Karpas-422 (cell line): Measurements from ENCODE around the gene KIAA1671. TPM values are rescaled to one million over a fixed set of nuclear protein-coding genes. Genes with fewer than 3 reads are reported as not detected.

Experiments used
- DNase-seq: peaks from one replicate; pipeline ENCODE4 v3.0.0-alpha.2; 2015
- H2AFZ ChIP-seq: fragments of 200-600 bp; sonication (generic); 2 replicates; pipeline ENCODE4 v1.6.1; 2014; ENCODE audit warnings: antibody characterized with exemption, low read length, mixed read lengths
- H3K27ac ChIP-seq: fragments of 200-600 bp; sonication (generic); 2 replicates; pipeline ENCODE4 v1.5.1; 2014; ENCODE audit warnings: mild to moderate bottlenecking, low read length, moderate library complexity
- H3K27me3 ChIP-seq: fragments of 200-600 bp; sonication (generic); 2 replicates; pipeline ENCODE4 v1.6.1; 2014; ENCODE audit warnings: low read length, mixed read lengths
- H3K36me3 ChIP-seq: fragments of 200-600 bp; sonication (generic); 2 replicates; pipeline ENCODE4 v1.6.1; 2014; ENCODE audit warnings: low read length, mixed read lengths; ENCODE audit not compliant: insufficient read depth
- H3K4me1 ChIP-seq: fragments of 200-600 bp; sonication (generic); 2 replicates; pipeline ENCODE4 v1.6.1; 2014; ENCODE audit warnings: mild to moderate bottlenecking, low read length, mixed read lengths
- H3K4me2 ChIP-seq: fragments of 200-600 bp; sonication (generic); 2 replicates; pipeline ENCODE4 v1.6.1; 2014; ENCODE audit warnings: low read length, low read depth, mild to moderate bottlenecking; ENCODE audit not compliant: poor library complexity, severe bottlenecking
- H3K4me3 ChIP-seq: fragments of 200-600 bp; sonication (generic); 2 replicates; pipeline ENCODE4 v1.5.1; 2014; ENCODE audit warnings: mild to moderate bottlenecking, antibody characterized with exemption, low read length, mixed read lengths
- H3K79me2 ChIP-seq: fragments of 200-600 bp; sonication (generic); 2 replicates; pipeline ENCODE4 v1.6.1; 2014; ENCODE audit warnings: mild to moderate bottlenecking, low read length, mixed read lengths
- H3K9ac ChIP-seq: fragments of 200-600 bp; sonication (generic); 2 replicates; pipeline ENCODE4 v1.6.0; 2014; ENCODE audit warnings: low read length
- H3K9me2 ChIP-seq: fragments of 200-600 bp; sonication (generic), shearing (Covaris generic); replicated peaks from 2 replicates; pipeline ENCODE4 v1.6.0; 2014; ENCODE audit warnings: mild to moderate bottlenecking, low read length, moderate library complexity; ENCODE audit not compliant: insufficient read depth
- H3K9me3 ChIP-seq: fragments of 300-700, 200-600 bp; sonication (generic); 2 replicates; pipeline ENCODE4 v1.6.1; 2014; ENCODE audit warnings: low read length, mixed read lengths
- H4K20me1 ChIP-seq: fragments of 200-600 bp; sonication (generic); 2 replicates; pipeline ENCODE4 v1.6.1; 2014; ENCODE audit warnings: mild to moderate bottlenecking, antibody characterized with exemption, low read length, low read depth; ENCODE audit not compliant: insufficient read depth
- total RNA-seq: library from RNA; depleted of rRNA; stranded (reverse); fragments of >200 nt; shearing (Covaris generic); gene quantifications from 2 replicates; pipeline ENCODE4 v1.2.3, GENCODE V29; 2014; ENCODE audit warnings: low replicate concordance

Gene KIAA1671
- total RNA-seq, 1 experiment from 2014 or later, result not detected

GRCh38 chr22:25054943-25055511 lies 102.5 kb downstream of the KIAA1671 start:
- Histone ChIP-seq H3K79me2 (no peaks in the 10 kb centered on the region), H3K27ac (no peak overlapping the region), H3K27me3 (no peaks in the 10 kb centered on the region), H3K4me3 (no peak overlapping the region), H4K20me1 (no peaks in the 10 kb centered on the region), H3K4me1 (no peaks in the 10 kb centered on the region), H3K36me3 (no peaks in the 10 kb centered on the region), H3K9me3 (peaks cover 5% of the 10 kb centered on the region; the same call in 1 of the 2 replicates), H3K9ac (no peak overlapping the region), H2AFZ (no peak overlapping the region), H3K4me2 (no peak overlapping the region), H3K9me2 (no peaks in the 10 kb centered on the region)
- no peak for DNase-seq

GRCh38 chr22:25057013-25057881 lies 104.7 kb downstream of the KIAA1671 start:
- no peak overlapping the region for H3K4me2 ChIP-seq
- H3K79me2 ChIP-seq, result no peaks in the 10 kb centered on the region
- H3K9ac ChIP-seq, result no peak overlapping the region
- no peaks in the 10 kb centered on the region for H4K20me1 ChIP-seq
- H3K4me1 ChIP-seq, result no peaks in the 10 kb centered on the region
- no peak overlapping the region for H2AFZ ChIP-seq
- H3K36me3 ChIP-seq, result no peaks in the 10 kb centered on the region
- H3K27me3 ChIP-seq, result no peaks in the 10 kb centered on the region
- peak; percentile 87 for DNase-seq
- H3K27ac ChIP-seq, result no peak overlapping the region
- H3K9me2 ChIP-seq, result no peaks in the 10 kb centered on the region
- H3K4me3 ChIP-seq, result no peak overlapping the region
- H3K9me3 ChIP-seq, result no peaks in the 10 kb centered on the region

- DNase-seq, result no peak
- H3K9me2 ChIP-seq, result no peaks in the 10 kb centered on the region
- H3K79me2 ChIP-seq, result no peaks in the 10 kb centered on the region
- H3K9me3 ChIP-seq, result no peaks in the 10 kb centered on the region
- H3K4me3 ChIP-seq, result no peak overlapping the region
- H3K9ac ChIP-seq, result no peak overlapping the region
- H3K4me1 ChIP-seq, result no peaks in the 10 kb centered on the region
- H3K27ac ChIP-seq, result no peak overlapping the region
- H3K36me3 ChIP-seq, result no peaks in the 10 kb centered on the region
- H3K27me3 ChIP-seq, result no peaks in the 10 kb centered on the region
- H4K20me1 ChIP-seq, result no peaks in the 10 kb centered on the region
- H2AFZ ChIP-seq, result no peak overlapping the region
- H3K4me2 ChIP-seq, result no peak overlapping the region
These were observed 106.9 kb downstream of the KIAA1671 start for GRCh38 chr22:25059438-25059837.

GRCh38 chr22:25060522-25061071 lies 108.1 kb downstream of the KIAA1671 start:
- Histone ChIP-seq H2AFZ (no peak overlapping the region), H3K9ac (no peak overlapping the region), H4K20me1 (no peaks in the 10 kb centered on the region), H3K4me3 (no peak overlapping the region), H3K4me2 (no peak overlapping the region), H3K27me3 (no peaks in the 10 kb centered on the region), H3K36me3 (no peaks in the 10 kb centered on the region), H3K9me3 (no peaks in the 10 kb centered on the region), H3K79me2 (no peaks in the 10 kb centered on the region), H3K4me1 (no peaks in the 10 kb centered on the region), H3K27ac (no peak overlapping the region), H3K9me2 (no peaks in the 10 kb centered on the region)
- DNase-seq, result peak; percentile 48

- H2AFZ ChIP-seq, result no peak overlapping the region
- H3K4me1 ChIP-seq, result no peaks in the 10 kb centered on the region
- no peaks in the 10 kb centered on the region for H3K79me2 ChIP-seq
- no peak overlapping the region for H3K4me2 ChIP-seq
- no peaks in the 10 kb centered on the region for H3K9me3 ChIP-seq
- no peaks in the 10 kb centered on the region for H4K20me1 ChIP-seq
- H3K36me3 ChIP-seq, result no peaks in the 10 kb centered on the region
- no peaks in the 10 kb centered on the region for H3K27me3 ChIP-seq
- DNase-seq, result no peak
- no peaks in the 10 kb centered on the region for H3K9me2 ChIP-seq
- no peak overlapping the region for H3K4me3 ChIP-seq
- no peak overlapping the region for H3K9ac ChIP-seq
- H3K27ac ChIP-seq, result no peak overlapping the region
These were observed 108.6 kb downstream of the KIAA1671 start for GRCh38 chr22:25061134-25061533.

- H3K9me2 ChIP-seq, result no peaks in the 10 kb centered on the region
- H3K9ac ChIP-seq, result no peak overlapping the region
- no peaks in the 10 kb centered on the region for H3K36me3 ChIP-seq
- no peaks in the 10 kb centered on the region for H4K20me1 ChIP-seq
- H3K4me2 ChIP-seq, result no peak overlapping the region
- no peaks in the 10 kb centered on the region for H3K4me1 ChIP-seq
- DNase-seq, result no peak
- no peaks in the 10 kb centered on the region for H3K9me3 ChIP-seq
- no peak overlapping the region for H2AFZ ChIP-seq
- no peaks in the 10 kb centered on the region for H3K27me3 ChIP-seq
- H3K79me2 ChIP-seq, result no peaks in the 10 kb centered on the region
- H3K4me3 ChIP-seq, result no peak overlapping the region
- H3K27ac ChIP-seq, result no peak overlapping the region
These were observed 109.3 kb downstream of the KIAA1671 start for GRCh38 chr22:25061605-25062376.

- H3K4me2 ChIP-seq, result no peak overlapping the region
- H3K9me2 ChIP-seq, result no peaks in the 10 kb centered on the region
- H3K79me2 ChIP-seq, result no peaks in the 10 kb centered on the region
- no peak overlapping the region for H3K27ac ChIP-seq
- H3K9me3 ChIP-seq, result no peaks in the 10 kb centered on the region
- no peaks in the 10 kb centered on the region for H4K20me1 ChIP-seq
- no peak for DNase-seq
- H3K9ac ChIP-seq, result no peak overlapping the region
- H2AFZ ChIP-seq, result no peak overlapping the region
- no peaks in the 10 kb centered on the region for H3K27me3 ChIP-seq
- no peak overlapping the region for H3K4me3 ChIP-seq
- no peaks in the 10 kb centered on the region for H3K36me3 ChIP-seq
- no peaks in the 10 kb centered on the region for H3K4me1 ChIP-seq
These were observed 110.0 kb downstream of the KIAA1671 start for GRCh38 chr22:25062386-25063085.
